ENCODE data around the gene RERE. TPM values are rescaled to one million over a fixed set of nuclear protein-coding genes. Genes with fewer than 3 reads are reported as not detected.

The RERE gene
- total RNA-seq, 1 experiment from 2014 or later: 9.8 TPM

GRCh38 chr1:8590721-8591351 is 226.6 kb downstream of the RERE start:
- in situ Hi-C loops (cut with HindIII; ENCODE audit: low pct_unique_long_range_greater_than_20kb, low sequenced_read_pairs): no loop called here
- DNase-seq (ENCODE audit: low read depth): no peak

DNA sequence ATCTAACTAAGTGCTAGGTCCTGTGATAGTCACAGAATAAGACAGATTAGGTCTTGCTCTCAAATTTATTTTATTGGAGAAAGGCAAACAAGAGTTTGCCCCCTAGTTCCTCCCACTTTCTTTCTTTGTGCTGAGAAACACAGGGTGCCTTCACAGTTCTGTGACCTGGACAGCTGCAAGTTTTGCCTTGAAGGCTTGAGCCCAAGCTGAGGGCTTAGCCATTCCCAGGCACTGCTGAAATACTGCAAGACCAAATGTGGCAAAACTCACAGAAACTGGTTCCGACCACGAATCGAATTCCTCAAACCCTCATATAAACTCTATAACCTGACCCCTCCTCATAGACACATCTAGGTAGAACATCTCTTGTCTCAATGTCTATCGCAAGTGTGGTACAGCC is 227.9 kb downstream of the RERE start:
- in situ Hi-C loops (cut with HindIII; ENCODE audit: low pct_unique_long_range_greater_than_20kb, low sequenced_read_pairs): no loop called here
- DNase-seq (ENCODE audit: low read depth): no peak

DNA sequence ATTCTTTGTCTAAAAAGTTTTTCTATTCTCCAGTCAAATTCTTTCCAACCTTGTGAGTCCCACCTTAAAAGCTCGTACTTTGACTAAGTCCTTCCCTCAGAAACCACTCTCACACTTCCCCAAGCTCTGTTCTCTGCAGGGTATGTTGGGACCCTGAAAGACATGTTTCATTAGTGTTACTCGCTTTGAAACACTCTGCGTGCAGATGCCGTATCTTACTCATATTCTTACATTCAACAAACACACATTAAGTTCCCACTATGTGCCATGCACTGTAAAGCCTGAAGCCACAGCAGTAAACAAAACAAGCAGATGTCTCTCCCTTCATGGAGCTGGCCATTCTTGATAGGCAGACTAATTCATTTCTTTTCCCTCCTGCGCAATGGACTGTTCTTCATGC is 229.7 kb downstream of the RERE start:
- in situ Hi-C loops (cut with HindIII; ENCODE audit: low pct_unique_long_range_greater_than_20kb, low sequenced_read_pairs): no loop called here

GRCh38 chr1:8586438-8586837 is 231.0 kb downstream of the RERE start:
- in situ Hi-C loops (cut with HindIII; ENCODE audit: low pct_unique_long_range_greater_than_20kb, low sequenced_read_pairs): no loop called here
- no peak for DNase-seq (ENCODE audit: low read depth)

More for the DNA sequence above, 229.7 kb downstream of the RERE start:
- DNase-seq (ENCODE audit: low read depth): no peak

DNA sequence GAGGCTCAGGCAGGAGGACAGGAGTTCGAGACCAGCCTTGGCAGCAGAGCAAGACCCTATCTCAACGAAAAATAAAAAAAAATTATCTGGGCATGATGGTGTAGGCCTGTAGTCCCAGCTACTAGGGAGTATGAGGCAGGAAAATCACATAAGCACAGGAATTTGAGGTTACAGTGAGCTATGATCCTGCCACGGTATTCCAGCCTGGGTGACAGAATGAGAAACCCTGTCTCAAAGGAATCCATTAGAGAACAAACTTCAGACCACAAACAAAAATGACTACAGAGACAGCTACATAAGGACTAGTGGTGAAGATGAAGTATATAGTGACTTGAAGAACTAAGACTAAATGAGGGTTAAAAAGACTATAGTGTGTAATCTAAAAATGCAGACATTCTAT is 233.1 kb downstream of the RERE start:
- no peak for DNase-seq (ENCODE audit: low read depth)

GRCh38 chr1:8583031-8583430 is 234.4 kb downstream of the RERE start:
- in situ Hi-C loops (cut with HindIII; ENCODE audit: low pct_unique_long_range_greater_than_20kb, low sequenced_read_pairs): no loop called here
- no peak for DNase-seq (ENCODE audit: low read depth)

More for the DNA sequence above, 233.1 kb downstream of the RERE start:
- in situ Hi-C loops (cut with HindIII; ENCODE audit: low pct_unique_long_range_greater_than_20kb, low sequenced_read_pairs): no loop called here

DNA sequence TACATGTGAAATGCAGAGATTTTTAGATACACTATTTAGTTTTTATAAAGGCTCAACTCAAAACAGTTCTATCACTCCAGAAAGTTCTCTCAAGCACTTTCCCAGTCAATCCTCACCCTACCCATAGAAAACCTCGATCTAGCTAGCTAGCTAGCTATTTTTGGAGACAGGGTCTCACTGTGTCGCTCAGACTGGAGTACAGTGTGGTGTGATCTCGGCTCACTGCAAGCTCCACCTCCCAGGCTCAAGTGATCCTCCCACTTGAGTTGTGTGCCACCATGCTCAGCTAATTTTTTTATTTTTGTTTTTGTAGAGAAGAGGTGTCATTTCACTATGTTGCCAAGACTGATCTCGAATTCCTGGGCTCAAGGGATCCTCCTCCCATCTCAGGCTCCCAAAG is 236.9 kb downstream of the RERE start:
- in situ Hi-C loops (cut with HindIII; ENCODE audit: low pct_unique_long_range_greater_than_20kb, low sequenced_read_pairs): no loop called here
- DNase-seq (ENCODE audit: low read depth): no peak

GRCh38 chr1:8578936-8579335 is 238.5 kb downstream of the RERE start:
- in situ Hi-C loops (cut with HindIII; ENCODE audit: low pct_unique_long_range_greater_than_20kb, low sequenced_read_pairs): no loop called here
- no peak for DNase-seq (ENCODE audit: low read depth)

DNA sequence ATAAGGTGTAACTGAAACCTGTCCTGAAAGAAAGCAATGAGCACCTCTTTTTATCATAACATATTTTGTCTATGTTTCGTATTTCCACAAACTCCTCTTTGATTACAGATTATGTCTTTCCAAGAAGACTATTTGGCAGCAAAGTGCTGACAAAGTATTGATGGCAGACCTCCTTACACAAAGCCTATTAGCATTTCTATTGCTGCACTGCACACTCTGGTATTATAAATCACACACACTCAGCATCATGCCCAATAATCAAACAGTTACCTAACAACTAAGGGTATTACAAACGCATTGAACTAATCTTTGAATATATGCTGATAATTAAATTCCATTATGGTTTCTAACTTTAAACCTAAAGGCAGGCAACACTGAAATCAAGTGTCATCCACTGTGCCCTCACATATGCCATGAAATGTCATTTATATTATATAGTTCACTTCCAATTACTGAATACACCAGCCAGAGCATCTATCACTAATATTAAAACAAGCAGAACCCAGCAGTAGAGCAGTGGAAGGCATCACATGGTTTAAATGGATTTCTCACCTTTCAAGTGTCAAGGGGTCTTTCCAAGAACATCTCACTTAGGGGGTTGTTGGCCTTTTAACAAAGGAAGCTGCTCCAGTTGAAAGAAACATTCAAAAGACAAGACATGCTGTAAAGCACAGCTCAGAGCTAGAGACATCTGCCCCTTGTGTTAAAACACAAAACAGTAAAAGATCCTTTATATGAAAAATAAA is 239.1 kb downstream of the RERE start:
- in situ Hi-C loops (cut with HindIII; ENCODE audit: low pct_unique_long_range_greater_than_20kb, low sequenced_read_pairs): no loop called here
- no peak for DNase-seq (ENCODE audit: low read depth)

DNA sequence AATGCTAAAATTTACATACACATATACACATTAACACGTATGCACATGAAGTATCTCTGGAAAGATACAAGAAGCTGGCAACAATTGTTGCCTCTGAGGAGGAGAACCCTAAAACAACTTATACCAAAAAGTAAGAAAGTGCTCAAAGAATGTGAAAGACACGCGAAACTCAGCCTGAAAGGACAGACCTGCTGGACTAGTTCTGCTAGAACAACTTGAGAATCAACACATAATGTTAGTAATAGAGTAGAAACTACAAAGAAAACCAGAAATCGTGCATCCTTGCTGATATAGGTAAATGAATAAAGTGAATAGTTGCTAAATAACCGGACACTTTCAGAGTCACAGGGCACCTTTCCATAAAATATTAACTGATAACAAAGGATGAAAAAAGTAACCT is 242.5 kb downstream of the RERE start:
- no peak for DNase-seq (ENCODE audit: low read depth)
- in situ Hi-C loops (cut with HindIII; ENCODE audit: low pct_unique_long_range_greater_than_20kb, low sequenced_read_pairs): no loop called here

GRCh38 chr1:8572106-8572505 is 245.3 kb downstream of the RERE start:
- DNase-seq (ENCODE audit: low read depth): no peak
- in situ Hi-C loops (cut with HindIII; ENCODE audit: low pct_unique_long_range_greater_than_20kb, low sequenced_read_pairs): no loop called here

DNA sequence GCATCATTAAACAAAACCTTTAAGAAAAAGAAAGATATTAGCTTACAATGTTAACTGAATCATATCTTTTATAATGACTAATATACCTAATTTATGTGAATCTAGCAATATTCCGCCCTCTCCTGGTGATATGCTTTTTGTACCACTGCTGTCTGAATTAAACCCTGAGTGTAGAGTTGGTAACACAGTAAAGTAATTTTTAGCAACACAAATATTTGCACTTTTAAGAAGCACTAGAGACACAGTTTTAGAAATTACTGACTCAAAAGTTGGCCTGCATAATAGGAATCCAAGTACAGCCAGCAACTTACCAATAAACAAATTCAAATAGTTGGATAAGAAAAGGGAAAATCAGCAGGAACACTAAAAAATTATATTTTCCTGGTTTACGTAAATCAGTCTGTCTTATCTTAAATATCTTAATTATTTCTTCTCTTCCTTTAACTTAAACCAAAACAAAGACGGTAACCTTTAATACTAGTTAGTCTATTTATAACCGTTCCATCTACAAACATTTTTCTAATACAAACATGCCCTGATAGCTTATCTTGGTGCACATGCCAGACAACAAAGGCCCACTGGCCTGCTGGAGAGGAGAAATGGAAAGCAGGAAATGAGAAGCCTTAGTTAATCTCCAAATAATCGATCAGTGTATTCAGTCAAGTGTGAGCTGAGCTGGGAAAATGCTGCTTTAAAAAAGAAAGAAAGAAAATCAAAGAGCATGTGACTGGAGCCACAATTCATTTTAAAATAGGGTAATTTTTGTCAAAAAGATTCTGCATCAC is 246.0 kb downstream of the RERE start:
- in situ Hi-C loops (cut with HindIII; ENCODE audit: low pct_unique_long_range_greater_than_20kb, low sequenced_read_pairs): no loop called here
- no peak for DNase-seq (ENCODE audit: low read depth)

GRCh38 chr1:8570465-8570864 is 247.0 kb downstream of the RERE start:
- in situ Hi-C loops (cut with HindIII; ENCODE audit: low pct_unique_long_range_greater_than_20kb, low sequenced_read_pairs): no loop called here
- DNase-seq (ENCODE audit: low read depth): no peak

GRCh38 chr1:8569242-8569641 is 248.2 kb downstream of the RERE start:
- in situ Hi-C loops (cut with HindIII; ENCODE audit: low pct_unique_long_range_greater_than_20kb, low sequenced_read_pairs): no loop called here
- no peak for DNase-seq (ENCODE audit: low read depth)

DNA sequence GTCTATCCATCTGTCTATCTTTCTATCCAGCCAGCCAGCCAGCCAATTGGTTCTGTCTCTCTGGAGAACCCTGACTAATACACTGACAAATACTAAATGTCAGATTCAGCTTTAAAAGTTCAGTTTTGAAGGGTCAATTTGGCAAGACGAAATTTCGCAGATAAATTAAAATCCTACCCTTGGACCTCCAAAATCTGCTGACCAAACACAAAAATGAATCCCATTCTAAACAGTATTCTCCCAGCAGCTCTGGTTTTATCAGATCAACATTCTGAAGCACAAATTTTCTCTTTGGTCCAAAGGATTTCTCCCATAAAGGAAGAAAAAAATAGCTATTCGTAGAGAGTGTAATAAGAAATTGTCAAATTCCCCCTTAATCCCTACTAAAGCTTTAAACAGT is 248.6 kb downstream of the RERE start:
- in situ Hi-C loops (cut with HindIII; ENCODE audit: low pct_unique_long_range_greater_than_20kb, low sequenced_read_pairs): no loop called here
- no peak for DNase-seq (ENCODE audit: low read depth)

DNA sequence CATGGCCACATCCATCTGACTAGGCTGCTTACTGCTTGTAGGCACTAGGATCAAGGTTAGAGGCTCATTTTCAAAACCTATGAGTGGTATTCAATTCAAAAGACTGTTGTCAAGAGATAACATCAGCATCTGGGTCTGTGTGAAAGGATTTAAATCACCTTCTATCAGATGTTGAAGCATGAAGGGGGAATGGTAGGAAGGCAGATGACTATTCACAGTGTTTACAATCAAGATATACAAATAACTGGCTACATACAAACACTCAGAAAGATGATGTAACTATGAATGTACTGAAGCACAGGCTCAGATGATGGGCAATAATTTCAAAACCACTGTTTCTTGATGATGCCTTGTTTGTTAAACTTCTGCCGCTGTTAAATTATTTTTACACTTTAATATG is 250.3 kb downstream of the RERE start:
- in situ Hi-C loops (cut with HindIII; ENCODE audit: low pct_unique_long_range_greater_than_20kb, low sequenced_read_pairs): no loop called here
- DNase-seq (ENCODE audit: low read depth): no peak

- no peak for DNase-seq (ENCODE audit: low read depth)
- in situ Hi-C loops (cut with HindIII; ENCODE audit: low pct_unique_long_range_greater_than_20kb, low sequenced_read_pairs): no loop called here
These were observed 251.6 kb downstream of the RERE start for GRCh38 chr1:8565802-8566201.

DNA sequence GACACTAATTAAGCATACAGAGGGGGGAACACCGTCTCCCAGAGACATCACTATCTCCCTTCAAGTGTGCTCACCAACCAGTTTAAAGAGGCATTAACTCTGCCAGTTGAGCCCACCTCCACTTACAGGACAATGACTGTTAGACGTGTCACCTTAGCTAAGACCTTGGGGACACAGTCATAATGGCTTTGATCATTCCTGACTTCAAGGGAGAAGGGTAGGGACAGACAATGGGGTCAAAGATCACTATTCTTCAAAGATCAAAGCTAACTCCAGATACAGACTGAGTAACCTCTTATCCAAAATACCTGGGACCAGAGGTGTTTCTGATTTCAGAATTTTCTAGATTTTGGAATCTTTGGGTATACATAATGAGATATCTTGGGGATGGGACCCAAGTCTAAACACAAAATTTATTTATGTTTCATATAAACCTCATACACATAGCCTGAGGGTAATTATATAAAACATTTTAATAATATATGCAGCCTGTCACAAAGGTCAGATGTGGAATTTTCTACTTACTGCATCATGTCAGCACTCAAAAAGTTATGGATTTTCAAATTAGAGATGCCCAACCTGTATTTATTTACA is 253.4 kb downstream of the RERE start:
- no peak for DNase-seq (ENCODE audit: low read depth)
- in situ Hi-C loops (cut with HindIII; ENCODE audit: low pct_unique_long_range_greater_than_20kb, low sequenced_read_pairs): no loop called here

Measured in Caki2 (cell line).